GM19328 (cell line): Measurements from ENCODE around the gene SLC6A3.
"Not testable (repeated sequence)": the region's sequence is repeated elsewhere in the genome, so short reads cannot be mapped to it uniquely, and the experiment has no call there.

ENCODE experiments used
- ATAC-seq: cut with Tn5 transposase; IDR thresholded peaks from one replicate; pipeline ENCODE4 v1.9.1; 2021; ENCODE audit warnings: mild to moderate bottlenecking, moderate library complexity; ENCODE audit not compliant: unreplicated experiment

Gene SLC6A3

GRCh38 chr5:1478271-1479035 is 33.2 kb upstream of the SLC6A3 start:
- ATAC-seq, result no peak

GRCh38 chr5:1477341-1477740 is 32.1 kb upstream of the SLC6A3 start:
- ATAC-seq, result no peak

GRCh38 chr5:1476967-1477310 is 31.7 kb upstream of the SLC6A3 start:
- ATAC-seq, result no peak

DNA sequence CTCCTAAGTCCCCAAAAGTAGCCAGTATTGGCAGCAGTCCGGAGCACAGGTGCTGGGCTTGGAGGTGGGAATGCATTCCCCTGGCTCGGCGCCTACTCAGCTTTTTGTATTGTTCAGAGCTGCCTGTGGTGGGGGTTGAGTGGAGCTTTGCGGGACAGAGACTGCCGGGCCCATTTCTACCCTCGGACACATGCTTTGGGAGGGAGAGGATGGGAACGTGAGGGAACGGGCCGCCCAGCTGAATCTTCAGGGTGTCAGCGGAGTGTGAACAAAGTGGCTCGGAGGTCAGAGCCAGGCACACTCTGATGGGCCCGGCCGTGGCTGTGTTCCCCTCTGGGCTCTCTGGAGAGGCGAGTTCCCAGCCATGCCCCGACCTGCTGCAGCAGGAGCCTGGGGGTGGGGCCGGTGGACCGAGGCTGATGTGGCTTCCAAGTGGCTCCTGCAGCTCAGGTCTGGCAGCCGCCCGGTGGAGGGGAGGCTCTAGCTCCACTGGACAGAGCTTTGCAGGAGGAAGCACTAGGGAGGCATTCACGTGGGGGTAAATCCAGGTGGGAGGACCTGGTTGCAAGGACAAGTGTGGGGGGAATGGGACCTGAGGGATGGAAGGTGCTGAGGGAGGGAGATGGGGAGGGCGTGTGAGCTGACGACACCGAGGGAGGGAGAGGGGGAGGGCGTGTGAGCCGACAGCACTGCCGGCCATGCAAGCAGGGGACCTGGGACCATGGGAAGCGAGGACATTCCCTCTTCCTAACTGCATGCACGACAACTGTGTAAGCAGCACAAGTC is 31.1 kb upstream of the SLC6A3 start:
- no peak for ATAC-seq

GRCh38 chr5:1475544-1475900 is 30.3 kb upstream of the SLC6A3 start:
- not testable (repeated sequence) for ATAC-seq

DNA sequence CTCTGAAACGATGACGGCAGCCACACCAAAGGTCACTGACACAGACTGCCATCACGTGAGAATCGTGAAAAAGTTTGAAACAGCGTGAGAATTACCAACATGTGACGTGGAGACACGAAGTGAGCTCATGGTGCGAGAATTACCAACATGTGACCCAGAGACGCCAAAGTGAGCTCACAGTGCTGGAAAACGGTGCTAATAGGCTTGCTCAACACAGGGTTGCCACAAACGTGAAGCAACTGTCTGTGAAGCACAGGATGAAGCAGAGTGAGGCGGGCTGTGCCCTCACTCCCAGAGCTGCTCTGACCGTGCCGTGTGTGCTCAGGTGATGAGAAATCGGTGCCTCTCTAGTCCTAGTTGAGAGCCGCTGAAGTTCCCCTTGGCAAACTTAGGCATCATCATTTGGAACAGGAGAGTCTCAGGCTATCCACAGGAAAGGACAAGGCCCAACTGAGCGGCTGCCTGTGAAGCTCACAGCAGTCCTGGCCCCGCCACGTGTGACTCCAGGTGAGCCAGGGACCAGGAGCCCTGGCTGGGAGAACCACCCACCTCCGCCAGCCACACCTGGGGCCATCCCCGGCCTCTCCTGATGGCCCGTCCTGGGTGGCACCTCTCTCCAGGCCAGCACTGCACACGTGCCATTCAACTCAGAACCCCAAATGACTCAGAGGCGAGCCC is 29.8 kb upstream of the SLC6A3 start:
- no peak for ATAC-seq

GRCh38 chr5:1474183-1474839 is 29.1 kb upstream of the SLC6A3 start:
- no peak for ATAC-seq

GRCh38 chr5:1473746-1474145 is 28.5 kb upstream of the SLC6A3 start:
- ATAC-seq, result no peak

DNA sequence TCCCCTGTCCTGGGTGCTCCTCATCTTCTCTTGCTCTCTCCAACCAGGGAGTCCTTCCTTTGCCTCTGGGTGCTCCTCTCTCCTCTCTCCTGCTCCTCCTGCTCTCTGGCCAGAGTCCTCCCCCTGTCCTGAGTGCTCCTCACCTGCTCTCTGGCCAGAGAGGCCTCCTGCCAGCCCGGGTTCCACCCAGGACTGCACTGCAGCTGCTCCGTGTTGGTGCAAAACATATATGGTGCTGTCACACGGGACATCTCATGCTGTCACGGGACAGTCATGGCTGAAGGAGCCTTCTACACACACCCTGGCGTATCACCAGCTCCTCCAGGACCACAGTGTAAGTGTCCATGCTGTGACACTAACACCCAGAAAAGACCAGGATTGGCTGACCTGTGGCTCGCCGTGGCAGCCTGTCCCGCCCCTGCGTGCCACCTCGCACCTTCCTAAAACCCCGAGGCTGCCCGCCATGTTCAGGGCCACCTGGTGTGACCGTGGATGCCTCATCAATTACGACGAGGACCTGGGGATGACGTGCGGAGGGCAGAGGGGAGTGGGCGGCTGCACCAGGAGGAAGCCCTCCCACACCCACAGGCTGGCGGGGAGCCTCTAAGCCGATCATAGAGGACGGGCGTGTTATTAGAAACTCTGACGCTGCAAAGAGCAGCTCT is 27.9 kb upstream of the SLC6A3 start:
- no peak for ATAC-seq

GRCh38 chr5:1471997-1472963 is 27.0 kb upstream of the SLC6A3 start:
- ATAC-seq, result no peak

DNA sequence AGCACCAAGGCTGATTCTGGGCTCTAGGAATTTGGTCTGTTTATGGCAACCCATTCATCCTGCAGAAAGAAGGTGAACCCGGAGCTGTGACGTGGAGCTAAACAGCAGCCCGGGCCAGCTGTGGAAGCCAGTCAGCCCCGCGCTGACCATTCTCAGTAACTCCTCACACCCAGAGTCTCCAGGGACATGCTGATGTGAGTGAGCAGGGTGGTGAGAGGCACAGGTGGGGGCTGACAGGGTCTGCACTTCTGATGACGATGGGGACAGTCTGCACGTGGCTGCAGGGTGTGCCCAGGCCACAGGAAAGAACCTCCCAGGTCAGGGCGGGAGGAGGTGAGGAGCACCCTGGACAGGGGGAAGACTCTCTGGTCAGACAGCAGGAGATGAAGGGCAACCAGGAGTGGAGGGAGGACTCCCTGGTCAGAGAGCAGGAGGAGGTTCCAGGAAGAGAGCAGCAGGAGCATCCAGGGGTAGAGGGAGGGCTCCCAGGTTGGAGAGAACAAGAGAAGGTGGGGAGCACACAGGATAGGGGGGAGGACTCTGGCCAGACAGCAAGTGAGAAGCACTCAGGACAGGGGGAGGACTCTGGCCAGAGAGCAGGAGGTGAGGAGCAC is 26.1 kb upstream of the SLC6A3 start:
- no peak for ATAC-seq

DNA sequence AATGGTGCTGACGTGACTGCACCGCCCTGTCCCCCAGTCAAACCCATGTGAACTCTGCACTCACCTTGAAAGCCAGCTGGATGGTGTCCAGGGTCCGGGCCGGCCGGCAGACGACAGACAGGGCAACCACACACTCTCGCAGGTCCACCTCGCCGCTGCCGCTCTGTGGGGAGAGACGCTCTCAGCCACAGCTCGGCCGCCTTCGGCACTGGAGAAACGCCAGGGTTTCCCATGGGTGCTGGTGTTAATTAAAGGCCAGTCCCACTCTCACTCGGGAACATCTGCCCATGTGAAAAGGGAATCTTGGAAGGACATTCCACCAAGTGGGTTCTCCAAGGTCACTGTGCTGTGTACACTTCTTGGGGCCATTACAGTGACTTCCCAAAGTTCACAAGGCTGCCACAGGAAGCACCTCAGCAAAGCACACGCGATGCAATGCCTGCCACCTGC is 25.5 kb upstream of the SLC6A3 start:
- no peak for ATAC-seq

- ATAC-seq, result no peak
Measured at GRCh38 chr5:1468629-1469527, 23.6 kb upstream of the SLC6A3 start.

- no peak for ATAC-seq
Measured at GRCh38 chr5:1468247-1468612, 23.0 kb upstream of the SLC6A3 start.

DNA sequence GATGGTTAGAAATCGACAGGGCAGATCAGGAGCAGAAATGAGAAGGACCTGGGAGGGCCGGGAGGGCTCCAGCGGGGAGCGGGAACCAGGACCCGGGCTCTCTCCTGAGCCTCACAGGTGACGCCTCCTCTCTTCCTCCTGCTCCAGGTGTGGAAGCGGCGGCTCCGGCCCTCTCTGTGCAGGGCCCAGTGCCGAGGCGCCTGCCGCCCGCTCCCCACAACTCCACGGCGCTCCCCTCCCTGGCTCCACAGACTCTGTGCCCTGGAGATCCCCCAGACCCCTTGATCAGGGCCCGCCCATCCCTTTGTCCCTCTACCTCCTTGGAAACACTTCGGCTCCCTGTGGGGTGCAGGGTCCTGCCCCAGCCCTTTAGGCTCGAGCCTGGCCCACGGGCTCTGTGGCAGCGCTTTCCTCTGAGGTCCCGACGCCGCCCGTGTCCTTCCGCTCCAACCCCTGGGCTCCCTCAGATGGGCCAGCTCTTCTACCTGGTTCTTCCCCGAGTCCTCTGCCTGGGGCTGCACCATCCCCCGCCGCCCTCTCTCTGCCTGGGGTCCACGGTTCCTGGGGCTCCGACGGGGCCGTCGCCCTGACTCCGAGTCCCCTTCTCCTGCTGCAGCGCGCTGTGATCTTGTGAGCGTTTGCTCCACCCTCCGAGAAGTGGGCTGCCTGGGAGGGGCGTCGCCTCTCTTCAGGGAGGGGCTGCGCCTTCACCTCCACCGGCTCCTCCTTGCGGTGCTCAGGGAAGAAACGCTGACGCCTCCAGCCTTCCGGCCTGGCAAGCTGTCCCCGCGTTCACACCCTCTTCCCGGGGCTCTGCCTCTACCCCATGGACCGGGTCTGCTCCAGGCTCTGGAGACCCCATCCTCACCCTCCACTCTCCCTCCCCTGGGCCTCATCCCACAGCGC is 22.4 kb upstream of the SLC6A3 start:
- ATAC-seq, result no peak

GRCh38 chr5:1466631-1467265 is 21.5 kb upstream of the SLC6A3 start:
- ATAC-seq, result no peak

DNA sequence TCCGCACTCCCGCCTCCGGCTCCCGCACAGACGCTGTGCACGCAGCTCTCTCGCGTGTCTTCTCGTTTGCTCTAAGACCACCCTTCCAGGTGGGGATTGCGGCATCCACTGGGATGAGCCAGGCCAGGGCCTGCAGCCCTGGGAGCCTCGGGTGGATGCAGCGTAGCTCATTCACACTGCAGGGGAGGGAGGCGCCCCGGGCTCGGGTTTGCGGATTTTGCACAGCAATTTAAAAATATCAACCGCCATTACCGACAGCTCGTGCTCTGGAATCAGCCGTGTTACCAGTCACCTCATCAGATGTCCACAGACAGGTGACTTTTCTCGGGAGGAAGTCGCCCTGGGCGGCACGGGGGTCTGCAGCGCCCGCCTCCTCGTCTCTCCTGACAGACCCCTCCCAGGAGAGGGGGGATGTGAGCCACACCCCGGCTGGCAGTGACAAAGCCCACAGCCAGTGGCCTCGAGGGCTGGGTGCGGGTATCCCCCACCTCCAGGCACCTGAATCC is 20.8 kb upstream of the SLC6A3 start:
- ATAC-seq, result no peak
